ENCODE measurements around the gene GPR22.
A peak's percentile ranks its signal among the peaks of the same experiment; 100 is the strongest.

Gene GPR22

GRCh38 chr7:107469929-107470328 lies at the start of gene GPR22:
GPR22 (plus strand) TSS chr7:107470057; CDS start chr7:107474061, 4,004 bp downstream.
- no peak for DNase-seq

GRCh38 chr7:107427462-107427861 lies 42.4 kb upstream of the GPR22 start:
- DNase-seq = no peak

GRCh38 chr7:107428642-107429041 lies 41.2 kb upstream of the GPR22 start:
- no peak for DNase-seq

GRCh38 chr7:107430057-107430456 lies 39.8 kb upstream of the GPR22 start:
- DNase-seq = no peak

GRCh38 chr7:107432261-107432660 lies 37.6 kb upstream of the GPR22 start:
- DNase-seq = no peak

GRCh38 chr7:107435749-107436148 lies 34.1 kb upstream of the GPR22 start:
- no peak for DNase-seq

- DNase-seq = no peak
These were observed 30.8 kb upstream of the GPR22 start for GRCh38 chr7:107439025-107439424.

- no peak for DNase-seq
These were observed 28.1 kb upstream of the GPR22 start for GRCh38 chr7:107441581-107442422.

- no peak for DNase-seq
These were observed 27.2 kb upstream of the GPR22 start for GRCh38 chr7:107442678-107443077.

GRCh38 chr7:107446531-107446930 lies 23.3 kb upstream of the GPR22 start:
- no peak for DNase-seq

GRCh38 chr7:107446988-107447387 lies 22.9 kb upstream of the GPR22 start:
- DNase-seq = no peak

- DNase-seq = no peak
These were observed 18.9 kb upstream of the GPR22 start for GRCh38 chr7:107450970-107451369.

- no peak for DNase-seq
These were observed 16.5 kb upstream of the GPR22 start for GRCh38 chr7:107453388-107453787.

GRCh38 chr7:107461938-107462533 lies 7.8 kb upstream of the GPR22 start:
- no peak for DNase-seq

GRCh38 chr7:107463139-107464078 lies 6.4 kb upstream of the GPR22 start:
- DNase-seq = peak; percentile 66

GRCh38 chr7:107464666-107465226 lies 5.1 kb upstream of the GPR22 start:
- DNase-seq = no peak

GRCh38 chr7:107467972-107468371 lies 1.9 kb upstream of the GPR22 start:
- no peak for DNase-seq

GRCh38 chr7:107468824-107469223 lies 1.0 kb upstream of the GPR22 start:
- no peak for DNase-seq

GRCh38 chr7:107471292-107472070 lies 1.6 kb downstream of the GPR22 start:
- DNase-seq = no peak

GRCh38 chr7:107472116-107472515 lies 2.3 kb downstream of the GPR22 start:
- no peak for DNase-seq

- no peak for DNase-seq
These were observed 4.3 kb downstream of the GPR22 start for GRCh38 chr7:107474104-107474521.

GRCh38 chr7:107479303-107479702 lies 9.4 kb downstream of the GPR22 start:
- DNase-seq = no peak

Measured in NCI-H1105 treated with DMSO at 0.1 percent for 48 hours (cell line).